H9 (cell line): Measurements from ENCODE around the gene TMPRSS6. TPM values are rescaled to one million over a fixed set of nuclear protein-coding genes. Genes with fewer than 3 reads are reported as not detected.

Experiments
- DNase-seq: peaks from one replicate; pipeline ENCODE4 v3.0.0-alpha.2; 2017
- H2AFZ ChIP-seq: one replicate; pipeline ENCODE4 v1.6.1; 2013; ENCODE audit warnings: mild to moderate bottlenecking, low read length, control low read depth, moderate library complexity
- H2AK5ac ChIP-seq: 2 replicates; pipeline ENCODE4 v1.6.1; 2013; ENCODE audit warnings: low read length, control low read depth, mixed read lengths; ENCODE audit not compliant: insufficient read length
- H2BK120ac ChIP-seq: one replicate; pipeline ENCODE4 v1.6.1; 2013; ENCODE audit warnings: low read depth, mild to moderate bottlenecking, low read length, control low read depth, inconsistent platforms; ENCODE audit not compliant: poor library complexity, severe bottlenecking
- H2BK12ac ChIP-seq: 2 replicates; pipeline ENCODE4 v1.6.1; 2013; ENCODE audit warnings: low read length, control low read depth, mixed read lengths, low read depth; ENCODE audit not compliant: insufficient read length
- H2BK15ac ChIP-seq: 2 replicates; pipeline ENCODE4 v1.6.1; 2013; ENCODE audit warnings: low read depth, low read length, control low read depth
- H2BK20ac ChIP-seq: one replicate; pipeline ENCODE4 v1.6.1; 2013; ENCODE audit warnings: low read depth, mild to moderate bottlenecking, low read length, control low read depth, inconsistent platforms; ENCODE audit not compliant: poor library complexity, severe bottlenecking
- H2BK5ac ChIP-seq: 2 replicates; pipeline ENCODE4 v1.6.1; 2013; ENCODE audit warnings: low read length, control low read depth, mixed read lengths; ENCODE audit not compliant: insufficient read length
- H3K14ac ChIP-seq: 2 replicates; pipeline ENCODE4 v1.6.1; 2013; ENCODE audit warnings: low read length, control low read depth; ENCODE audit not compliant: insufficient read depth
- H3K18ac ChIP-seq: 2 replicates; pipeline ENCODE4 v1.6.1; 2013; ENCODE audit warnings: low read depth, mild to moderate bottlenecking, mixed read lengths, low read length, control low read depth; ENCODE audit not compliant: insufficient read length
- H3K23ac ChIP-seq: 2 replicates; pipeline ENCODE4 v1.6.1; 2013; ENCODE audit warnings: low read length, control low read depth, mixed read lengths, low read depth; ENCODE audit not compliant: insufficient read length
- H3K23me2 ChIP-seq: 2 replicates; pipeline ENCODE4 v1.6.1; 2013; ENCODE audit warnings: low read depth, mild to moderate bottlenecking, mixed read lengths, low read length, control low read depth; ENCODE audit not compliant: insufficient read length, poor library complexity, severe bottlenecking
- H3K27ac ChIP-seq: 2 replicates; pipeline ENCODE4 v1.5.1; 2013; ENCODE audit warnings: low read length, control low read depth, mixed read lengths, low read depth; ENCODE audit not compliant: insufficient read length
- H3K27me3 ChIP-seq: 2 replicates; pipeline ENCODE4 v1.6.1; 2013; ENCODE audit warnings: low read length, control low read depth, inconsistent platforms; ENCODE audit not compliant: insufficient read depth
- H3K4ac ChIP-seq: 2 replicates; pipeline ENCODE4 v1.6.1; 2013; ENCODE audit warnings: low read depth, mild to moderate bottlenecking, control low read depth, inconsistent platforms, low read length, moderate library complexity
- H3K4me1 ChIP-seq: 2 replicates; pipeline ENCODE4 v1.6.1; 2013; ENCODE audit warnings: low read length, control low read depth, inconsistent platforms; ENCODE audit not compliant: insufficient read depth
- H3K4me2 ChIP-seq: 2 replicates; pipeline ENCODE4 v1.6.1; 2013; ENCODE audit warnings: low read length, control low read depth, mixed read lengths; ENCODE audit not compliant: insufficient read length, insufficient read depth
- H3K56ac ChIP-seq: 2 replicates; pipeline ENCODE4 v1.6.1; 2013; ENCODE audit warnings: low read depth, mild to moderate bottlenecking, mixed read lengths, low read length, control low read depth; ENCODE audit not compliant: insufficient read length
- H3K79me1 ChIP-seq: 2 replicates; pipeline ENCODE4 v1.6.1; 2013; ENCODE audit warnings: low read depth, mild to moderate bottlenecking, moderate library complexity, low read length, control low read depth, inconsistent platforms; ENCODE audit not compliant: insufficient read depth, poor library complexity, severe bottlenecking
- H3K79me2 ChIP-seq: 2 replicates; pipeline ENCODE4 v1.6.1; 2013; ENCODE audit warnings: low read length, control low read depth, inconsistent platforms; ENCODE audit not compliant: insufficient read depth
- H3K9ac ChIP-seq: 2 replicates; pipeline ENCODE4 v1.6.1; 2013; ENCODE audit warnings: low read length, control low read depth, mixed read lengths; ENCODE audit not compliant: insufficient read length; ENCODE audit errors: extremely low read depth
- H3K9me3 ChIP-seq: one replicate; pipeline ENCODE4 v1.6.1; 2013; ENCODE audit warnings: low read depth, low read length, inconsistent platforms; ENCODE audit not compliant: control insufficient read depth
- H3T11ph ChIP-seq: one replicate; pipeline ENCODE4 v1.6.1; 2013; ENCODE audit warnings: mild to moderate bottlenecking, low read length, control low read depth, inconsistent platforms
- H4K20me1 ChIP-seq: one replicate; pipeline ENCODE4 v1.6.1; 2013; ENCODE audit not compliant: control insufficient read depth, insufficient read length, insufficient read depth
- H4K5ac ChIP-seq: 2 replicates; pipeline ENCODE4 v1.6.1; 2013; ENCODE audit warnings: low read depth, mild to moderate bottlenecking, mixed read lengths, low read length, control low read depth; ENCODE audit not compliant: insufficient read length
- H4K8ac ChIP-seq: replicated peaks from 2 replicates; pipeline ENCODE4 v1.6.1; 2013; ENCODE audit warnings: low read length, control low read depth, mixed read lengths, low read depth; ENCODE audit not compliant: insufficient read length
- H4K91ac ChIP-seq: 2 replicates; pipeline ENCODE4 v1.6.1; 2013; ENCODE audit warnings: low read depth, mild to moderate bottlenecking, moderate library complexity, mixed read lengths, low read length, control low read depth; ENCODE audit not compliant: insufficient read length
- H3K27ac Mint-ChIP-seq, 3 experiments: 2 replicates in 2 of 3; 3 replicates in 1 of 3; pipeline ENCODE4 v1.8.0; 2020 to 2021; ENCODE audit warnings: mixed read lengths in 3 of 3, mild to moderate bottlenecking in 1 of 3, moderate library complexity in 1 of 3
- H3K27me3 Mint-ChIP-seq: 2 replicates; pipeline ENCODE4 v1.8.0; 2021; ENCODE audit warnings: low read depth, mild to moderate bottlenecking, moderate library complexity, mixed read lengths
- H3K36me3 Mint-ChIP-seq, 3 experiments: 2 replicates in 2 of 3; 3 replicates in 1 of 3; pipeline ENCODE4 v1.8.0; 2020 to 2021; ENCODE audit warnings: low read depth in 3 of 3, mixed read lengths in 3 of 3; ENCODE audit not compliant: insufficient read depth in 1 of 3
- H3K4me1 Mint-ChIP-seq, 2 experiments: 2 replicates each; pipeline ENCODE4 v1.8.0; 2020; ENCODE audit warnings: mixed read lengths in 2 of 2
- H3K4me3 Mint-ChIP-seq, 2 experiments: 2 replicates in 1 of 2; 3 replicates in 1 of 2; pipeline ENCODE4 v1.8.0; 2020 to 2021; ENCODE audit warnings: mild to moderate bottlenecking in 2 of 2, mixed read lengths in 2 of 2, moderate library complexity in 1 of 2
- H3K9me3 Mint-ChIP-seq, 2 experiments: 2 replicates in 1 of 2; 3 replicates in 1 of 2; pipeline ENCODE4 v1.8.0; 2020; ENCODE audit warnings: mild to moderate bottlenecking in 2 of 2, mixed read lengths in 2 of 2, moderate library complexity in 1 of 2
- CTCF ChIP-seq: fragments of 200-600 bp; sonication (generic); conservative IDR thresholded peaks from 3 replicates; pipeline ENCODE4 v1.8.0; 2021; ENCODE audit warnings: antibody characterized with exemption, mild to moderate bottlenecking
- WGBS: extraction: QIAGEN DNeasy Blood & Tissue Kit; methylation state at CpG from one replicate; pipeline ENCODE4 v1.1.7; 2013; ENCODE audit warnings: missing lambda C conversion rate, low lambda C conversion rate, mixed read lengths; ENCODE audit not compliant: insufficient read length; ENCODE audit errors: extremely low coverage; 5-methylcytosine and 5-hydroxymethylcytosine counted together
- total RNA-seq: library from RNA; stranded (reverse); gene quantifications from 2 replicates; pipeline ENCODE4 v1.2.1, GENCODE V29; 2021

TMPRSS6 gene
- total RNA-seq, 1 experiment from 2014 or later, result not detected

GRCh38 chr22:37112084-37112728, 2.7 kb upstream of the TMPRSS6 start:
- H4K20me1 ChIP-seq, result no peaks in the 10 kb centered on the region
- WGBS, result no CpG with 5 or more reads among the region's 12 CpGs
- no peaks in the 10 kb centered on the region for H3K36me3 Mint-ChIP-seq

More at GRCh38 chr22:37112084-37112728, 2.7 kb upstream of the TMPRSS6 start:
- H3K56ac ChIP-seq, result no peak overlapping the region
- no peak for TF ChIP-seq CTCF
- H2BK15ac ChIP-seq, result no peak overlapping the region
- H3K79me2 ChIP-seq, result no peaks in the 10 kb centered on the region
- H3K4ac ChIP-seq, result no peak overlapping the region
- no peaks in the 10 kb centered on the region for H3K23me2 ChIP-seq
- no peak overlapping the region for H4K5ac ChIP-seq
- H2AK5ac ChIP-seq, result no peak overlapping the region
- no peaks in the 10 kb centered on the region for H3K79me1 ChIP-seq
- Mint-ChIP-seq H3K4me1 (peaks cover 8 to 22% of the 10 kb centered on the region in 2 experiments), H3K4me3 (no peak overlapping the region), H3K27me3 (peaks cover 24% of the 10 kb centered on the region), H3K27ac (peak overlapping the region in 1 of 3 experiments; percentile 29; a peak in 1 of 7 replicates), H3K9me3 (peaks cover 0 to 2% of the 10 kb centered on the region in 2 experiments; a peak in 2 of 5 replicates)
- no peak overlapping the region for H3K27ac ChIP-seq
- H3K18ac ChIP-seq, result no peak overlapping the region
- no peak overlapping the region for H3K23ac ChIP-seq
- no peak overlapping the region for H3T11ph ChIP-seq
- H2BK20ac ChIP-seq, result no peak overlapping the region
- no peak overlapping the region for H2BK12ac ChIP-seq
- H3K4me2 ChIP-seq, result no peak overlapping the region
- no peak overlapping the region; the same call in 1 of the 2 replicates for H3K14ac ChIP-seq
- no peak overlapping the region for H2BK5ac ChIP-seq
- no peaks in the 10 kb centered on the region for H3K4me1 ChIP-seq
- H2AFZ ChIP-seq, result no peak overlapping the region
- DNase-seq, result no peak
- H3K9me3 ChIP-seq, result no peaks in the 10 kb centered on the region
- H3K27me3 ChIP-seq, result no peaks in the 10 kb centered on the region
- no peak overlapping the region for H3K9ac ChIP-seq
- H4K91ac ChIP-seq, result no peak overlapping the region
- no peak overlapping the region for H4K8ac ChIP-seq
- no peak overlapping the region for H2BK120ac ChIP-seq
